Measurements from ENCODE around the gene MB.

The MB gene

GRCh38 chr22:35568751-35569739 is 48.1 kb downstream of the MB start:
- DNase-seq = no peak

- no peak for DNase-seq
These were observed 49.6 kb downstream of the MB start for GRCh38 chr22:35567351-35568141.

- no peak for DNase-seq
These were observed 51.9 kb downstream of the MB start for GRCh38 chr22:35564975-35565867.

- DNase-seq = no peak
These were observed 53.9 kb downstream of the MB start for GRCh38 chr22:35563211-35563610.

- no peak for DNase-seq
These were observed 55.2 kb downstream of the MB start for GRCh38 chr22:35561796-35562526.

GRCh38 chr22:35560824-35561223 is 56.3 kb downstream of the MB start:
- no peak for DNase-seq

GRCh38 chr22:35560366-35560765 is 56.8 kb downstream of the MB start:
- DNase-seq = no peak

- DNase-seq = no peak
These were observed 57.6 kb downstream of the MB start for GRCh38 chr22:35559354-35560005.

GRCh38 chr22:35558719-35559118 is 58.4 kb downstream of the MB start:
- DNase-seq = no peak

- no peak for DNase-seq
These were observed 59.1 kb downstream of the MB start for GRCh38 chr22:35558031-35558430.

Data from NCI-H2029 treated with DMSO at 0.1 percent for 48 hours (cell line).